ENCODE results near the gene PDE4D.
"Not testable (repeated sequence)": the region's sequence is repeated elsewhere in the genome, so short reads cannot be mapped to it uniquely, and the experiment has no call there.

PDE4D gene

GRCh38 chr5:59799668-59800346, 93.7 kb downstream of the PDE4D start:
- DNase-seq (ENCODE audit: low read depth, low spot score), result no peak

- DNase-seq (ENCODE audit: low read depth, low spot score), result no peak
These were observed 94.5 kb downstream of the PDE4D start for GRCh38 chr5:59798862-59799667.

- DNase-seq (ENCODE audit: low read depth, low spot score), result no peak
These were observed 98.4 kb downstream of the PDE4D start for GRCh38 chr5:59795141-59795540.

GRCh38 chr5:59792983-59793585, 100.4 kb downstream of the PDE4D start:
- no peak for DNase-seq (ENCODE audit: low read depth, low spot score)

- no peak for DNase-seq (ENCODE audit: low read depth, low spot score)
These were observed 101.9 kb downstream of the PDE4D start for GRCh38 chr5:59791617-59792016.

GRCh38 chr5:59790776-59791475, 102.6 kb downstream of the PDE4D start:
- DNase-seq (ENCODE audit: low read depth, low spot score), result no peak

GRCh38 chr5:59790376-59790775, 103.2 kb downstream of the PDE4D start:
- no peak for DNase-seq (ENCODE audit: low read depth, low spot score)

- DNase-seq (ENCODE audit: low read depth, low spot score), result no peak
These were observed 103.6 kb downstream of the PDE4D start for GRCh38 chr5:59789894-59790293.

GRCh38 chr5:59789197-59789596, 104.3 kb downstream of the PDE4D start:
- DNase-seq (ENCODE audit: low read depth, low spot score), result no peak

GRCh38 chr5:59786334-59786805, 107.2 kb downstream of the PDE4D start:
- DNase-seq (ENCODE audit: low read depth, low spot score), result no peak

GRCh38 chr5:59785676-59786333, 107.7 kb downstream of the PDE4D start:
- no peak for DNase-seq (ENCODE audit: low read depth, low spot score)

- DNase-seq (ENCODE audit: low read depth, low spot score), result not testable (repeated sequence)
These were observed 108.8 kb downstream of the PDE4D start for GRCh38 chr5:59784708-59785107.

- DNase-seq (ENCODE audit: low read depth, low spot score), result no peak
These were observed 110.3 kb downstream of the PDE4D start for GRCh38 chr5:59783264-59783663.

GRCh38 chr5:59782856-59783255, 110.7 kb downstream of the PDE4D start:
- DNase-seq (ENCODE audit: low read depth, low spot score), result no peak

- no peak for DNase-seq (ENCODE audit: low read depth, low spot score)
These were observed 114.1 kb downstream of the PDE4D start for GRCh38 chr5:59779453-59779852.

GRCh38 chr5:59777028-59777427, 116.5 kb downstream of the PDE4D start:
- no peak for DNase-seq (ENCODE audit: low read depth, low spot score)

GRCh38 chr5:59773294-59773693, 120.2 kb downstream of the PDE4D start:
- DNase-seq (ENCODE audit: low read depth, low spot score), result no peak

GRCh38 chr5:59772757-59773156, 120.8 kb downstream of the PDE4D start:
- no peak for DNase-seq (ENCODE audit: low read depth, low spot score)

GRCh38 chr5:59772206-59772605, 121.3 kb downstream of the PDE4D start:
- no peak for DNase-seq (ENCODE audit: low read depth, low spot score)

GRCh38 chr5:59770953-59771352, 122.6 kb downstream of the PDE4D start:
- no peak for DNase-seq (ENCODE audit: low read depth, low spot score)

- DNase-seq (ENCODE audit: low read depth, low spot score), result no peak
These were observed 123.7 kb downstream of the PDE4D start for GRCh38 chr5:59769832-59770231.

- DNase-seq (ENCODE audit: low read depth, low spot score), result no peak
These were observed 124.5 kb downstream of the PDE4D start for GRCh38 chr5:59769041-59769360.

Data from activated naive CD8-positive, alpha-beta T cell treated with anti-CD3 and anti-CD28 coated beads, Interleukin-2, amount 50 U/mL, for 16 hours (primary cell).